Hepatic stellate cell (primary cell): Measurements from ENCODE around the gene ZNF689.
"Not testable (repeated sequence)": the region's sequence is repeated elsewhere in the genome, so short reads cannot be mapped to it uniquely, and the experiment has no call there.

ENCODE experiments used
- DNase-seq: peaks from one replicate; pipeline ENCODE4 v3.0.0; 2011; ENCODE audit warnings: low spot score

ZNF689 gene

DNA sequence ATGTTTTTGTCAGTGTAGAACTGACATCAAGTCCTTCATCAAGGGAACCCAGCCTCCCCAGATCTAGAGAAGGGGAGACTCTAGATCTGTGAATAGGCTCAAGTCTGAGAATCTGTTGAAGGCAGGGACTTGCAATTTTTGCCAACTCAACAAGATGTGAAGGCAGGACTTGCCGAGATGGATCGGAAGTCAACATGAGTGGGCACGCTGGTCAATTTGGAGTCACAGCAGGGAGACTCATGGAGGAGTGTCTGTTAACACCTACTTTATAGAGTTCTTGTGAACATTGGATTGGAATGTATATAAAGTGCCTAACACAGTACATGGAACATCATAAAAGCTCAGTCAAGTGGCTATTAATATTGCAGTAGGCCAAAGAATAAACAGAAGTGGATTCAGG lies 10.0 kb downstream of the ZNF689 start:
- no peak for DNase-seq

- DNase-seq, result no peak
These were observed 17.3 kb downstream of the ZNF689 start for GRCh38 chr16:30592871-30593270.

GRCh38 chr16:30590869-30591268 lies 19.3 kb downstream of the ZNF689 start:
- not testable (repeated sequence) for DNase-seq

DNA sequence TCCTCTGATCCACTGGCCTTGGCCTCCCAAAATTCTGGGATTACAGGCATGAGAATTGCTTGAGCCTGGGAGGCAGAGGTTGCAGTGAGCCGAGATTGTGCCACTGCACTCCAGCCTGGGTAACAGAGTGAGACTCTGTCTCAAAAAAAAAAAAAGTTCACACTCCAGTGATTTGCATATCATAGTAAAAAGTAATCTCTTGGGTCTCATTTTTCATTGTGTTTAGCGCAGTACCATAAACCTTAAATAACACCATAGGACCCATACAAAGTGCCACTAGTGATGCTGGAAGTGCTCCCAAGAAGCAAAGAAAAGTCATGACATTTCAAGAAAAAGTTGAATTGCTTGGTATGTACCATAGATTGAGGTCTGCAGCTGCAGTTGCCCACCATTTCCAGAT lies 20.6 kb downstream of the ZNF689 start:
- DNase-seq, result not testable (repeated sequence)

- no peak for DNase-seq
These were observed 21.5 kb downstream of the ZNF689 start for GRCh38 chr16:30588651-30589050.

DNA sequence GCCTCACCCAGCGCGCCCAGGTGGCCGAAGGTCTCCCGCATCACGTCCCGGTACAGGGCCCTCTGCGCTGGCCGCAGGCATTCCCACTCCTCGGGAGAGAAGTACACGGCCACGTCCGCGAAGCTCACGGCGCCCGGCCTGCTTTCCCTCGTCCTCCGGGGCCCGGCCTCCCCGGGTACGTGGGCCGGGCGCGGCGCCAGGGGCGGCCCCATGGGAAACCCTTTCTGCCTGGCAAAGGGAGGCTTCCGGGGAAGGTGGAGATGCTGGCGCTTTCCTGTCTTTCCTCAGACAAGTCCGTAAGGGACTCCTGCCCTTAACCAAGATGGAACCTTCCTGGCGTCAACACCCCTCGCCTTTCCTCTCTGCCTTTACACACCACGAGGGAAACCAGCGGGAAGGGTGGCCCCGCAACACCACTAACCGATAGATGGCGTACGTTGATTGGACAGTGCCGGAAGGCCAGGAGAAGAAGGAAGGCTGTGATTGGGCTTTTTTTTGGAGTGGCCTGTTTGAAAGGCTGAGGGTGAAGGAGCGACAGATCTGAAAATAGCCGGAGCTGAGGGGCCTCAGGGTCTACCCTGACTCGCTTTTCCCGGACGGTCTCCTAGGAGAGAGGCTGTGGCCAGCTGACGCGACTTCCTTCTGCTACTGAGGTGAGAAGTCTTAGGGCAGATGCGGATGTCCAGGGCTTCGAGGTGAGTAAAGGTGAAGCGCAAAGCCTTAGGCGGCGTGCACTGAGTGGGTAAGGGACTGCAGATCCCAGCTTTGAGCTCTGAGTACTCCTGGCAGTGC lies 24.6 kb downstream of the ZNF689 start, which contains the start of gene ZNF785:
Gene ZNF785, minus strand, starts transcription at position 298 of the 792 bp plus-strand sequence. Its CDS starts 86 bp downstream, at position 212.
- peak; percentile 99 for DNase-seq

DNA sequence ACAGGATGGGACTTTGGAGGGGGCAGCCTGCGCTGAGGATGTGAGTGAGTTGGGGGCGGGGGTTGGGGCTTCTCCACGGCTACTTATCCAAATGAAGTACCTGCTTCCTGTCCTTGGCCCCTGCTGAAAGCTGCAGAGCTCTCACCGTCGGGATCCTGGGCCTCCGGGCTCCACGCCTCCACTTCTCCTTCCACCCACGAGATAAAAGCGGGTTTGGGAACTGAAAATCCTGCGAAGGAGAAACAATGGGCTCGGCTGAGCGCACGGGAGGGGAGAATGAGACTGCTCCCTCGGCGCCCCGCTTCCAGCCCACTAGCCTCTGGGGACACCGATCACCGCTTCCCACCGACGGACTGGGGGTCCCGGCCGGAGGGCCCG lies 25.2 kb downstream of the ZNF689 start:
- no peak for DNase-seq

DNA sequence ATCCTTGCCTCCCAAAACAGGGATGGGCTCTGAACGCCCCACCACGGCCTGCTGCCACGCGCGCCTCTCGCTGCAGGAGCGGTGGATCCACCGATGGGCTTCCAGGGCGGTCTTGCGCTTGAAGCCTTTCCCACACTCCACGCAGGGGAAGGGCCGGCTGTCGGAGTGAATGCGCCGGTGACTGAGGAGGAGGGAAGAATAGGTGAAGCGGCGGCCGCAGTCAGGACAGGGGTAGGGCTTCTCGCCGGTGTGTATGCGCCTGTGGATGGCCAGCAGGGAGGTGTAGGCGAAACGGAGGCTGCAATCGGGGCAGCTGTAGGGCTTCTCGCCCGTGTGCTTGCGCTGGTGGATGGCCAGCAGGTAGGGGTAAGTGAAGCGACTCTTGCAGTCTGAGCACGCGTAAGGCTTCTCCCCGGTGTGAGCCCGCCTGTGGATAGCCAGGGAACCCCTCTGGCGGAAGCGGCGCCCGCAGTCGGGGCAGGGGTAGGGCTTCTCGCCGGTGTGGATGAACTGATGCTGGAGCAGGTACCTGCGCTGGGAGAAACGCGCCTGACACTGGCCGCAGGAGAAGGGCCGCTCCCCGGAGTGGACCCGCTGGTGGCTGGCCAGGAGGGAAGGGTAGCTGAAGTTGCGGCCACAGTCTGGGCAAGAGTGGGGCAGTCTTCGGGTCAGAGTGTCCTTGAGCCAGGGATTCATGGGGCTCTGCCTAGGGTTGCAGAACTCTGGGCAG lies 27.4 kb downstream of the ZNF689 start:
- DNase-seq, result no peak

DNA sequence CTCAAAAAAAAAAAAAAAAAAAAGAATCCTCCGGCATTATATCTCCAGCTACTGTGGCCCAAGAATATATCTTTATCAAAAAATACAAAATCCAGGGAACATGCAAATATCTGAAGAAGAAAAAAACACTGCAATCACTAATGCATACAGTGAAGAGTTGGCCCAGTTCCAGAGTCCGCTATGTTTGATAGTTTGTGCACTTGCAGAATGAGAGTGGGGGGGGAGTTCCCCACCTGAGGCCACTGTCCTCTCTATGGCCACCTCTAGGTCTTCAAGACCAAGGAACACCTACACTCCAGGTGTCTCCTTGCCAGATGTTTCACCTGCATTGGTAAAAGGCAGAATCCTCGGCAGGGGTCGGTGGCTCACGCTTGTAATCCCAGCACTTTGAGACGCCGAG lies 28.7 kb downstream of the ZNF689 start:
- DNase-seq, result no peak

DNA sequence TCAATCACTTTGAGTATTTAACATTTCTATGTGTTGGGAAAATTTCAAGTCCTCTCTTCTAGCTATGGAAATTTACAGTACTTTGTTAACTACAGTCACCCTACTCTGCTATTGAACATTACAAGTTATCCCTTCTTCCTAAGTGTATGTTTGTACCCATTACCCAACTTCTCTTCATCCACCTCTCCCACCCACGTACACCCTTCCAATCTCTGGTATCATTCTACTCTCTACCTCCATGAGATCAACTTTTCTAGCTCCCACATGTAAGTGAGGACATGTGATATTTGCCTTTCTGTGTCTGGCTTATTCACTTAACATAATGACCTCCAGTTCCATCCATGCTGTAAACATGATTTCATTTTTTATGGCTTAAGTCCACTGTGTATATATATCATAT lies 35.5 kb downstream of the ZNF689 start:
- no peak for DNase-seq

- peak; percentile 99 for DNase-seq
These were observed 38.5 kb downstream of the ZNF689 start, which contains the start of gene ZNF688 for GRCh38 chr16:30571445-30572322. TSS of gene ZNF688 (minus strand) at chr16:30571714. CDS start at chr16:30571629, 85 bp downstream.

DNA sequence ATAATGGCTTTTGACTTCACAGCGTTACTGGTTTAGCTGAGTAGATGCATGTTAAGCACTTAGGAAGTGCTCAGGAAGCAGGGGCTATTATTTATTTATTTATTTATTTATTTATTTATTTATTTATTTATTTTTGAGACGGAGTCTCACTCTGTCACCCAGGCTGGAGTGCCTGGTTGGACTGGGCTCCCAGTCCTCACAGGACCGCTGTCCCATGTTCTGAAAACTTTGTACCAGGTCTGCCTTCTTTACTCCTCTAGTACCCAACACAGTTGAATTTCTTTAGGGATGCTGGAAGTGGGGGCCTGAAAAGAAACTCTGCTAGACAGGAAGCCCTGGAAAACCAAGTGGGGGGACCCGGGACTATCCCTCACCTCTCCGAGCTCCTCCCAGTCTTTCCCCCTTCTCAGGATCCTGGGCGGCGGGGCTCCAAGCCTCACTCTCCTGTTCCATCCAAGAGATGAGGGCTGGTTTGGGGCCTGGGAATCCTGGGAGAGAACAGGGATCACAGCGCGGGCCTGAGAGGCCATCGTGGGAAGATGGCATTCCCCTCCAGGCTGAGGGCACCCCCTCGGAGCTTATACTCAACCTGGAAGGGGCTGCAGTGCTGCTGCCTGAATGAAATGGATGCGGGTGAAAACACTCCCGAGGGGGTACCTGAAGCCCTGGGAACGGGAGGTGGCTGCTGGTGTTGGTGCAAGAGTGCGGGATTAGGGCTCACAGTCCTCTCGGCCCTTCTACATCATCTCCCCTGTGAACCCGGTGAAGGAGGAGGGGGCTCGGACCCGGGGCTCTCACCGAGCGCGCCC lies 39.3 kb downstream of the ZNF689 start:
- peak; percentile 50 for DNase-seq

GRCh38 chr16:30569746-30570635 lies 40.2 kb downstream of the ZNF689 start:
- no peak for DNase-seq

- DNase-seq, result no peak
These were observed 40.9 kb downstream of the ZNF689 start for GRCh38 chr16:30569281-30569680.

- peak; percentile 32 for DNase-seq
These were observed 42.1 kb downstream of the ZNF689 start for GRCh38 chr16:30567991-30568638.

DNA sequence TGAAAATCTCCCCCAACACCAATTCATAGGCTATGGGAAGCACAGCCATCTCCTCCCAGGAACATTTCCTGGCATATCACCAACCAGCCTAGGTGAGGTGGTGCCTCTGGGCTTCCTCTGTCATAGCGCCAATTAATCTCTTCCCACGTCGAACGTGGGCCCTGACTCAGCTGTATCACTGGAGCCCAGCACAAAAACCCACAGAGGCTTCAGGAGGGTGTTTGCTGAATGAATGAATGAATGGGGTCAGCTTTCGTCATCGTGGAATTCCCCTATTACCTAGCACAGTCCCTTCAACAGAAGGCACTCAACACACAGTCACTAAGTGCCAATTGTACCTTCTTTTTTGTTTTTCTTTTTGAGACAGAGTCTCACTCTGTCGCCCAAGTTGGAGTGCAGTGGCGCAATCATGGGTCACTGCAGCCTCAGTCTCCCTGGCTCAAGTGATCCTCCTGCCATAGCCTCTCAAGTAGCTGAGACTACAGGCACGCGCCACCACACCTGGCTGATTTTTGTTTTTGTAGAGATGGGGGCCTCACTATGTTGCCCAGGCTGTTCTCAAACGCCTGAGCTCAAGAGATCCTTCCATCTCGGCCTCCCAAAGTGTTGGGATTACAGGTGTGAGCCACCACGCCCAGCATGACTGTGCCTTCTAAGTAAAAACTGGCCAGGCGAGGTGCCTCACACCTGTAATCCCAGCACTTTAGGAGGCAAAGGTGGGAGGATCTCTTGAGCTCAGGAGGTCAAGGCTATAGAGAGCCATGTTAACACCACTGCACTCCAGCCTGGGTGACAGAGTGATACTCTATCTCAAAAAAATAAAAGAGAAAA lies 42.8 kb downstream of the ZNF689 start:
- no peak for DNase-seq

DNA sequence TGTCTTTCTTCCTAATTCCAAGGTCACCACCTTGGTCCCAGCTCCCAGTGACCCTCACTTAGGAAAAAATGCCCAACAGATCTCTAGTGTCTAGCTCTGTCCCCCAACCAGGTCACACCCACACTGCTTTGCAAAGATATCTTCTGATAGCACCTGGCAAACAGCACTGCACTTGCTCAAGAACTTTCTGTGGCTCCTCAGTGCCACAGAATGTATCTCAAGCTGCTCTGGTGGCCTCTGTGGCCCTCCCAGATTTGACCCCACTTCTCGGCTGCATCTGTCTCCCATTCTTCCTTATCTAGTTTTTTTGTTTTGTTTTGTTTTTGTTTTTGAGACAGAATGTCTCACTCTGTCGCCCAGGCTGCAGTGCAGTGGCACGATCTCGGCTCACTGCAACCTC lies 43.7 kb downstream of the ZNF689 start:
- no peak for DNase-seq

DNA sequence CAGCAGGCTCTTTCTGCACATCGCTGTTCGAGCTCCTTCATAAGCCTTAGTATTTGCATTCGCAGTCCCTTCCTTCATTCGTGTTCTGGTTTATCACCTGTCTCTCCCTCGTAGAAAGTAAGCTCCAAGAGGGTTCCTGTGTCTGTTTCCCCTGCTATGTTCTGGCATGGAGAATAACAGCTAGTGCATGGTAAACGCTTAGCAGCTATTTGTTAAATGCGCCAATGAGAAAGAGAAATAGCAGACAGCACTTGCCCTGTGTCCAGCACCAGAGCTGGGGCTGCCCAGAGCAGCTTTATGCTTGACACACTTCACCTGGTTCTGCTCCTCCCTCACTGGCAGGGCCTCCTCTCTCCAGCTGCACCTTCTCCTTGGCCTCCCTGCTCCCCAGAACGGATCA lies 44.2 kb downstream of the ZNF689 start:
- no peak for DNase-seq

DNA sequence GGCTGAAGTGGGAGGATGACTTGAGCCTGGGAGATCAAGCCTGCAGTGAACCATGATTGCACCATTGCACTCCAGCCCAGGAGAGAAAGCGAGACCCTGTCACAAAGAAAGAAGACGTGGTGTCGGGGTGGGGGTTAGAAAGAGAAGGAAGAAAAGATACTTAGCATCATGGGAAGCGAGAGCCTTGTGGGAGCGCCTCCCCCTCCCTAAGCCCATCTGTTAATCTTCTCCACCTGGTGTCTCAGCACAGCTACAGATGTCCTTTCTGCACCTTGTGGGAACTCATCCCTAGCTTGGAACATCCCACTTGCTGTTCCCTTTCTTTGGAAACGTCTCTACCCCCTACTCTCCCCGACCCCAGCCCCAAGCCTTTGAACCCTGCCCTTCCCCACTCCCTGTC lies 44.7 kb downstream of the ZNF689 start:
- no peak for DNase-seq
